HG03571 (cell line): ENCODE measurements around the gene GPR183.

ENCODE experiments used
- ATAC-seq: cut with Tn5 transposase; IDR thresholded peaks from one replicate; pipeline ENCODE4 v1.9.1; 2021; ENCODE audit not compliant: unreplicated experiment

GPR183 gene

GRCh38 chr13:99272481-99272880 is 34.7 kb downstream of the GPR183 start:
- ATAC-seq = no peak

GRCh38 chr13:99271249-99271648 is 36.0 kb downstream of the GPR183 start:
- ATAC-seq = no peak

GRCh38 chr13:99270518-99270917 is 36.7 kb downstream of the GPR183 start:
- no peak for ATAC-seq

- peak; percentile 52 for ATAC-seq
These were observed 37.5 kb downstream of the GPR183 start for GRCh38 chr13:99269627-99270241.

- no peak for ATAC-seq
These were observed 38.4 kb downstream of the GPR183 start for GRCh38 chr13:99268822-99269221.

GRCh38 chr13:99267927-99268326 is 39.3 kb downstream of the GPR183 start:
- ATAC-seq = no peak

- no peak for ATAC-seq
These were observed 40.4 kb downstream of the GPR183 start for GRCh38 chr13:99266827-99267226.

- no peak for ATAC-seq
These were observed 41.3 kb downstream of the GPR183 start for GRCh38 chr13:99265821-99266426.

GRCh38 chr13:99265162-99265800 is 41.9 kb downstream of the GPR183 start:
- no peak for ATAC-seq

GRCh38 chr13:99264051-99264450 is 43.1 kb downstream of the GPR183 start:
- no peak for ATAC-seq

- no peak for ATAC-seq
These were observed 43.9 kb downstream of the GPR183 start for GRCh38 chr13:99263126-99263785.

GRCh38 chr13:99261059-99261458 is 46.1 kb downstream of the GPR183 start:
- no peak for ATAC-seq

GRCh38 chr13:99260216-99260615 is 47.0 kb downstream of the GPR183 start:
- no peak for ATAC-seq

- ATAC-seq = peak; percentile 63
These were observed 48.3 kb downstream of the GPR183 start for GRCh38 chr13:99258946-99259345.

- peak; percentile 83 for ATAC-seq
These were observed 48.9 kb downstream of the GPR183 start, which contains the start of gene GPR18 for GRCh38 chr13:99258210-99258860. Gene GPR18 (minus strand): TSS chr13:99258379. CDS start chr13:99255872, 2,507 bp downstream.

GRCh38 chr13:99257291-99257690 is 49.9 kb downstream of the GPR183 start:
- no peak for ATAC-seq

GRCh38 chr13:99256709-99257108 is 50.5 kb downstream of the GPR183 start:
- ATAC-seq = no peak

- no peak for ATAC-seq
These were observed 50.9 kb downstream of the GPR183 start for GRCh38 chr13:99256283-99256682.

GRCh38 chr13:99255271-99255670 is 51.9 kb downstream of the GPR183 start:
- ATAC-seq = no peak

GRCh38 chr13:99254830-99255229 is 52.4 kb downstream of the GPR183 start:
- ATAC-seq = no peak

- no peak for ATAC-seq
These were observed 55.3 kb downstream of the GPR183 start for GRCh38 chr13:99251921-99252320.
